Neural progenitor cell (in vitro differentiated cells): ENCODE measurements around the gene MRPL36.

Experiments used
- EZH2 ChIP-seq: fragments of 200-600 bp; sonication (generic); IDR thresholded peaks from 2 replicates; pipeline ENCODE4 v1.6.1; 2017; ENCODE audit warnings: antibody characterized with exemption, mild to moderate bottlenecking, moderate library complexity
- EZH2phosphoT487 ChIP-seq: fragments of 200-600 bp; sonication (generic); IDR thresholded peaks from 2 replicates; pipeline ENCODE4 v1.6.1; 2017; ENCODE audit warnings: antibody characterized with exemption
- TF ChIP-seq, protein P1 (sequence below): fragments of 200-600 bp; sonication (generic); IDR thresholded peaks from 2 replicates; pipeline ENCODE4 v1.5.1; 2017; ENCODE audit warnings: antibody characterized with exemption, mild to moderate bottlenecking

DNA sequence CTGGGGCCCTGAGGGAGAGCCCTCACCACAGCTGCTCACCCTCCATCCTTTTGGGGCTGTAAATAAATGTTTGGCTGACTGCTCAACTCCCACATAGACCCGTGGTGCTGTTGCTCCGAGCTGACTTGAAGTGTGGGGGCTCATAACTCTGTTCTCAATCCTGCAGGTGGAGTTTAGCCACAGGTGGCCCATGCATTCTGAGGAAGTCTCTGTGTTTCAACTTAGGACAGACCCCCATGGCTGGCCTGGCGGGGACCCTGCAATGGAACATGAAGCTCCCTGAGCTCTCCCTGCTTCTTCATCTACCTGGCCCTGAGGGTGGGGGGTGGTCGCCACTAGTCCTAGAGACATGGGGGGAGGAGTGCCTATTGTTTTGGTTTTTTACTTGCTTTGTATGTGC lies 21.3 kb upstream of the MRPL36 start:
- TF ChIP-seq, protein P1, sequence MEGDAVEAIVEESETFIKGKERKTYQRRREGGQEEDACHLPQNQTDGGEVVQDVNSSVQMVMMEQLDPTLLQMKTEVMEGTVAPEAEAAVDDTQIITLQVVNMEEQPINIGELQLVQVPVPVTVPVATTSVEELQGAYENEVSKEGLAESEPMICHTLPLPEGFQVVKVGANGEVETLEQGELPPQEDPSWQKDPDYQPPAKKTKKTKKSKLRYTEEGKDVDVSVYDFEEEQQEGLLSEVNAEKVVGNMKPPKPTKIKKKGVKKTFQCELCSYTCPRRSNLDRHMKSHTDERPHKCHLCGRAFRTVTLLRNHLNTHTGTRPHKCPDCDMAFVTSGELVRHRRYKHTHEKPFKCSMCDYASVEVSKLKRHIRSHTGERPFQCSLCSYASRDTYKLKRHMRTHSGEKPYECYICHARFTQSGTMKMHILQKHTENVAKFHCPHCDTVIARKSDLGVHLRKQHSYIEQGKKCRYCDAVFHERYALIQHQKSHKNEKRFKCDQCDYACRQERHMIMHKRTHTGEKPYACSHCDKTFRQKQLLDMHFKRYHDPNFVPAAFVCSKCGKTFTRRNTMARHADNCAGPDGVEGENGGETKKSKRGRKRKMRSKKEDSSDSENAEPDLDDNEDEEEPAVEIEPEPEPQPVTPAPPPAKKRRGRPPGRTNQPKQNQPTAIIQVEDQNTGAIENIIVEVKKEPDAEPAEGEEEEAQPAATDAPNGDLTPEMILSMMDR = no peak
- TF ChIP-seq EZH2 (no peak), EZH2phosphoT487 (no peak)
